Fibroblast of the aortic adventitia (primary cell): ENCODE measurements around the gene FICD. TPM values are rescaled to one million over a fixed set of nuclear protein-coding genes. Genes with fewer than 3 reads are reported as not detected.

Source experiments
- DNase-seq: peaks from one replicate; pipeline ENCODE4 v3.0.0-alpha.2; 2010; ENCODE audit warnings: low read depth
- H3K4me3 ChIP-seq: 2 replicates; pipeline ENCODE4 v1.5.1; 2011; ENCODE audit warnings: low read depth, mild to moderate bottlenecking, control low read depth, low read length, moderate library complexity
- CTCF ChIP-seq: IDR thresholded peaks from 2 replicates; pipeline ENCODE4 v1.5.1; 2011; ENCODE audit warnings: mild to moderate bottlenecking, low read length, control low read depth, inconsistent platforms; ENCODE audit not compliant: insufficient read depth
- total RNA-seq: library from RNA; depleted of rRNA; stranded (reverse); fragments of >200 nt; gene quantifications from 2 replicates; pipeline ENCODE4 v1.2.3, GENCODE V29; 2012; ENCODE audit warnings: low replicate concordance

Gene FICD
- total RNA-seq, 1 donor = 11.6 TPM

GRCh38 chr12:108538146-108538545 is 23.1 kb downstream of the FICD start:
- TF ChIP-seq CTCF = no peak
- DNase-seq = no peak
- H3K4me3 ChIP-seq = no peak overlapping the region

- H3K4me3 ChIP-seq = no peak overlapping the region
- DNase-seq = no peak
- no peak for TF ChIP-seq CTCF
Measured at GRCh38 chr12:108538616-108539195, 23.6 kb downstream of the FICD start.

GRCh38 chr12:108542320-108542719 is 27.2 kb downstream of the FICD start:
- H3K4me3 ChIP-seq = no peak overlapping the region
- DNase-seq = no peak
- no peak for TF ChIP-seq CTCF

- H3K4me3 ChIP-seq = no peak overlapping the region
- no peak for TF ChIP-seq CTCF
- DNase-seq = no peak
Measured at GRCh38 chr12:108543652-108544051, 28.6 kb downstream of the FICD start.

GRCh38 chr12:108547686-108548085 is 32.6 kb downstream of the FICD start:
- H3K4me3 ChIP-seq = no peak overlapping the region
- DNase-seq = no peak
- no peak for TF ChIP-seq CTCF

- no peak for DNase-seq
- H3K4me3 ChIP-seq = no peak overlapping the region
- no peak for TF ChIP-seq CTCF
Measured at GRCh38 chr12:108548954-108549521, 34.0 kb downstream of the FICD start.

GRCh38 chr12:108551535-108551934 is 36.5 kb downstream of the FICD start:
- H3K4me3 ChIP-seq = no peak overlapping the region
- peak; percentile 57 for DNase-seq
- no peak for TF ChIP-seq CTCF
